Skeletal muscle satellite cell (primary cell): Measurements from ENCODE around the gene TNIP2.
"Not testable (repeated sequence)": the region's sequence is repeated elsewhere in the genome, so short reads cannot be mapped to it uniquely, and the experiment has no call there.

ENCODE experiments used
- H3K27me3 ChIP-seq: 2 replicates; pipeline ENCODE4 v1.7.0; 2013; ENCODE audit warnings: low read length; ENCODE audit not compliant: control insufficient read depth, insufficient read depth
- H3K36me3 ChIP-seq: 2 replicates; pipeline ENCODE4 v1.7.0; 2013; ENCODE audit warnings: mild to moderate bottlenecking, control low read depth, low read length; ENCODE audit not compliant: insufficient read depth
- H3K4me1 ChIP-seq: 2 replicates; pipeline ENCODE4 v1.7.0; 2013; ENCODE audit warnings: low read length; ENCODE audit not compliant: control insufficient read depth, insufficient read depth
- H3K4me2 ChIP-seq: 2 replicates; pipeline ENCODE4 v1.7.0; 2013; ENCODE audit warnings: mild to moderate bottlenecking, low read length
- H3K4me3 ChIP-seq: 2 replicates; pipeline ENCODE4 v1.7.0; 2013; ENCODE audit warnings: low read length
- H3K9ac ChIP-seq: 2 replicates; pipeline ENCODE4 v1.7.0; 2013; ENCODE audit warnings: mild to moderate bottlenecking, low read depth, low read length, moderate library complexity
- H3K9me3 ChIP-seq: replicated peaks from 2 replicates; pipeline ENCODE4 v1.7.0; 2013; ENCODE audit warnings: mild to moderate bottlenecking, control low read depth, low read length

Gene TNIP2

DNA sequence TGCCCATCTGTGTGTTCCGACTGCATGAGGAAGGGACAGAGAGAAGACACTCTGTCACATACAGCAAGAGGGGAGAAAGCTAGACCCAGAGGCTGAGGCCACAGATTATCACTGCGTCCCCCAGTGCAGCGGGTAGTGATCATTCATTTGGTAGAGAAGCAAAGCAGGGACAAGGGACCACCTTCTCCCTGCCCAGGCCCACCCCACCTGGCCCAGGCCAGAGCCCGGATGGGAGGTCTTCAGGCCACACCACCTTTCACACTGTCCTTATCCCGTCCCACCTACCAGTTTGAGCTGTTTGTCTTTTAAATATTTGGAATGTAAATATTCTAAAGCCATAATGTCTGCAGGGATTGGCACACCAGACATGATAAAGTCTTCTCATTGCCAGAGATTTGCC lies 10.6 kb downstream of the TNIP2 start:
- Histone ChIP-seq H3K4me1 (peaks cover 33% of the 10 kb centered on the region), H3K4me2 (no peak overlapping the region), H3K9ac (no peak overlapping the region)

DNA sequence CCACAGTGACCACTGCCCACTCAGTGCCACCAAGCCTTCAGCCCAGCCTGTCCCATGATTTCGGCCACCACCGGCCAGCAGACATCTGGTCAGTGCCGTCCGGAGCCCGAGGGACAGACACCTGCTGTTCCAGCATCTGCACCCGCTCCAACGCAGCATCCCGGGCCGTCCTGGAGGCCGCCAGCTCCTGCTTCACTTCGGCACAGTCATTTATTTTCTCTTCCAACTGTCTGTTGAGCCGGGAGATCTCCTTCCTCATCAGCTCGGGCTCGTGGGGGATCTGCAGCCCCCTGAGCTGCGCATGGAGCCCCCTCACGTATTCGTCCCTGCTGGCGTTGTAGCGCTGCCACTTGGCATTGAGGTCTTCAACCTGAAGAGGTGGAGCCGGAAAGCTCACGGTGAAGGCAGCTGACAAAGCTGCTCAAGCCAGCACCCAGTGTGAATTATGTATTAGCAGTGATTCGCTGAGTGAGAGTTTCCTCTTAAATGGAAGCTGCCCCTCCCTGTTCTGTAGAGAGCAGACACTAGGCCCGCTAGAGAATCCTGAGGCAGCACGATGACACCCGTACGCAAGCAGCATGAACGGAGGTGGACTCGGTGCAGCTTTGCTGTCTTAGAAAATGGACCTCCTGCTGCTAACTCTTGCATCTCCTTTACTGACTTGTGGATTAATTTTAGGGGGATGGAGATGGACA lies 11.4 kb downstream of the TNIP2 start:
- H3K27me3 ChIP-seq = no peaks in the 10 kb centered on the region
- H3K9ac ChIP-seq = no peak overlapping the region
- H3K36me3 ChIP-seq = peaks cover 62% of the 10 kb centered on the region

More for the DNA sequence above, 10.6 kb downstream of the TNIP2 start:
- Histone ChIP-seq H3K36me3 (peaks cover 62% of the 10 kb centered on the region), H3K9me3 (no peaks in the 10 kb centered on the region), H3K27me3 (no peaks in the 10 kb centered on the region), H3K4me3 (no peak overlapping the region)

DNA sequence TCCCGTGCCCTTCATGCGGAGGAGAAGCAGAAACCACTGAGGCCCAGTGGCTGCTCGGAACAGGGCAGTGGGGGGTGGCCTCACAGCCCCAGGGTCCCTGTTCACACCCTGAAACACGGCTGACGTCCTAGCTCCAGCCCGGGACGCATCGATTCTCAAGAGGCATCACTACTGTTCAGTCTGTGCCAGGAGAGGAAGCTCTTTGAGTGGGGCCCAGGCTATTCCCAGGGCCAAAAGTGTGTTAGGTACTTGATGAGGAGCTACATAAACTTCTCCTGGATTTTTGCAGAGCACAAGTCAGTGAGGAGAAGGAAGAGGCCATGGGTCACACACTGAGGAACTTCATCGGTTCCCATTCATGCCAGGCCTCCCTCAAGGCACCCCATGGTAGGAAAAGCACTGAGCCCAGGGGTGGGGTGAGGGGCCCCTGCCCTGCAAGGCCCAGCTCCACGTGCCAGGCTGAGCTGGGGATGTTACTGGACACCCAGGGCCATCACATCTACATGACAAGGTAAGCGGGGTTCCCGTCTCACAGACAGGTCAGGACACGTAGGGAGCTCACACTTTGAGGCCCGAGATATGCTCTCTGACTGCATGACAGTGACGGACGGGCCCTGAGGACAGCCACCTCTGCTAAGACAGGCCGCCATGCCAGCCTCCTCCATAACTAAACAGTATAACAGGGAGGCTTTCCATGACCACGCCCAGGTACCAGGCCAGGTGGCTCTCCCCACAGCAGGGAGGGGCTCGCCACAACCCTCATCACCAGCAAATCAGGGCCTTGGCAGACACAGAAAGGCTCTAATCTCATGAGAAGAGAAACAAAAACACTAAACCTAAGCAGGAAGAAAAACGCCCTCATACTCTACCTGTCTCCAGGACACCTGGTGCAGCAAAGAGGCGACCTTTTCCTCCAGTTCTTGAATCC lies 12.4 kb downstream of the TNIP2 start:
- no peak overlapping the region for H3K4me2 ChIP-seq
- peaks cover 58% of the 10 kb centered on the region for H3K36me3 ChIP-seq
- no peak overlapping the region for H3K4me3 ChIP-seq

More for the DNA sequence above, 11.4 kb downstream of the TNIP2 start:
- peaks cover 33% of the 10 kb centered on the region for H3K4me1 ChIP-seq
- H3K9me3 ChIP-seq = no peaks in the 10 kb centered on the region
- no peak overlapping the region for H3K4me3 ChIP-seq
- no peak overlapping the region for H3K4me2 ChIP-seq

DNA sequence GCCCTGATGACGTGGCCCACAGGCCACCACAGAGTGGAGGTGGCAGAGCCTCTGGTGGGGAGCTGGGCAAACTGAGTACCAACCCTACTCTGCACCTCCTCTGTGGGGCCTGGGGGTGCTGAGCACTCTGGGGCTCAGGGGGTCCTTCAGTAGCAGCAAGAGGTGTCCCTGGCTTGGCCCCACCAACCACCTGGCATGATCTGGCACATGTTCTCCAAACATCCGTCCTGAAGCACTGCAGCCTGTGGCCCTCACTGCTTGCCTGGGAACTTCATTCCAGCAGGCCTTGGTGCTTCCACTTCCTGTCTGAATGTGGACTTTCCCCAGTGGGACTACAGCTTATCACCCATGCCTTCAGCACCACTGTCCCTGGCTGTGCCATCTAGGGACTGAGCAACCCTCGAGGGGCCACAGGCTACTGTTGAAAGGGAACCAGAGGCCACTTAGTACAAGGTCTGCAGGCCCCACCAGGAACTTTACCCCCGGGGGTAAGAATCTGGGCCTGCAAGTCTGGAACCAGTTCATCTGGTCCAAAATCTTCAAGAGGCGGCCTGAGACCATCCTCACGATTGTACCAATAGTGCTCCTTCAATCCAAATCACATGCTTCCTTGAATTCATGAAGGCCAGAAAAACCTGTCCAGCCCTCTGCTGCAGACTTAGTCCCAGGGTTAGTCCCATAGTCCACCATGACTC lies 13.2 kb downstream of the TNIP2 start:
- peaks cover 33% of the 10 kb centered on the region for H3K4me1 ChIP-seq
- no peak overlapping the region for H3K9ac ChIP-seq
- H3K4me2 ChIP-seq = no peak overlapping the region
- peaks cover 58% of the 10 kb centered on the region for H3K36me3 ChIP-seq
- H3K4me3 ChIP-seq = no peak overlapping the region
- H3K9me3 ChIP-seq = no peaks in the 10 kb centered on the region
- no peaks in the 10 kb centered on the region for H3K27me3 ChIP-seq

More for the DNA sequence above, 12.4 kb downstream of the TNIP2 start:
- Histone ChIP-seq H3K27me3 (no peaks in the 10 kb centered on the region), H3K4me1 (peaks cover 33% of the 10 kb centered on the region), H3K9ac (no peak overlapping the region), H3K9me3 (no peaks in the 10 kb centered on the region)

DNA sequence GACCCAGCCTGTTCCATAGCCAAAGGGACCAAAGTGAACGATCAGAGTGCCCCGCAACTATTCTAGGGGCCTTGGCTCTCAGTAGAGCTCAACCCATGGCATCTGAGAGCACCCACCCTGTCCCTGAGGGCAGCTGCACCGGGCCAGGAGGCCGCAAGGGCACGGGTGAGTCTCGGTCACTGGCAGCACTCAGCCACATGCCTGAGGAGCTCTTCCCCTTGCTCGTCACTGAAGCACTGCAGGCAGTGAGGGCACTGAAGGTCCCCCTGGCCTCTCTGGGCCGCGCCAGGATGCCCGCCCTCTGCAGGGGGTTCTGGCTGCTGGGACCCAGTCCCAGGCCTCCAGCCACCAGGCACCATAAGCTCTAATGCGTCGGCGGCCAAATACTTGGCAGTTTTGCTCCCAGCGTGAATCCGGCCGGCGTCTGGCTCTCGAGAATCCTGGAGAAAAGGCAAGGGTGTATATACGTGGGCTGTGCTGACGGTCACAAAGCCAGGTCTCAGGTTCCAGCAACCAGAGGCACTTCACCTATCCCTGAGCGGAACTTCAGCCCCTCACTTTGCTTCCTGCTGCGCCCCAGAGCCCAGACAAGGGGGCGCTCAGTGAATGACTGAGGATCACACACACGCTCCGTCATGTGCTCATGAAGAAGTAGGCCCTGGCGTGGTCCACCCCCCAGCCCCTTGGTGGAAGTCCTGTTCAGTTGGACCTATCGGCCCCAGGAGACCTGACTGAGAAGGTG lies 13.9 kb downstream of the TNIP2 start:
- Histone ChIP-seq H3K36me3 (peaks cover 54% of the 10 kb centered on the region), H3K9ac (no peak overlapping the region), H3K4me3 (no peak overlapping the region)

DNA sequence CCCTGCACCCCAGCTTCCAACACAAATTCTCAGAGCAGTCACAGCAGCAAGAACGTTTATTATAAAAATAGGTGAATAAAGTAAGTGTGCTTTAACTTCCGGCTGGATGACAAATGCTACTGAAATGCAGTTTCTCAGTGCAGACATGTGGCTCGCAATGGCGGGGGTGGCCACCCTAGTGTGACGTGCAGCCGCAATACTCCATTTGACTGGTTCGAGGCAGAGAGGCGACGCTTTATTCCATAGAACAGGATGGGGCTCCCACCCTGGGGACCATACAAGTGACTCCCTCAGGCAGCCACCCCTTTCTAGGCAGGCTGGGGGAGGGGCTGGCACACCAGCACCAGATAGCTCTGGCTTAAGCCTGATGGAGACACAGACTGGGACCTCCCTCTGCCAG lies 14.5 kb downstream of the TNIP2 start:
- H3K36me3 ChIP-seq = peaks cover 48% of the 10 kb centered on the region

More for the DNA sequence above, 13.9 kb downstream of the TNIP2 start:
- Histone ChIP-seq H3K4me2 (no peak overlapping the region), H3K27me3 (no peaks in the 10 kb centered on the region), H3K4me1 (peaks cover 26% of the 10 kb centered on the region), H3K9me3 (no peaks in the 10 kb centered on the region)

DNA sequence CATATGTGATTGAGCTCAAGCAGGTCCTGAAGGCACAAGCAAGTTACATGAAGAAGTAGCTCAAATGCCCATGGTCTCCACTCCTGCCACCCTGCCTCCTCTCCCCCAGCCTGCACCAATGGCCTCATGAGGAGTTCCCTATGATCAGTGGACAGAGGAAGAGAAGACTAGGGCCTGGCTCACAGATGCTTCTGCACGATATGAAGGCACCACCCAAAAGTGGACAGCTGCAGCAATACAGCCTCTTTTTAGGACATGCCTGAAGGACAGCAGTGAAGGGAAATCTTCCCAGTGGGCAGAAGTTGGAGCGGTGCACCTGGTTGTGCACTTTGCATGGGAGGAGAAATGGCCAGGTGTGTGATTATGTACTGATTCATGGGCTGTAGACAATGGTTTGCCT lies 17.8 kb downstream of the TNIP2 start:
- peaks cover 10% of the 10 kb centered on the region for H3K4me1 ChIP-seq
- not testable (repeated sequence) for H3K4me3 ChIP-seq, H3K9ac ChIP-seq, H3K4me2 ChIP-seq, H3K9me3 ChIP-seq, H3K27me3 ChIP-seq
- H3K36me3 ChIP-seq = peaks cover 20% of the 10 kb centered on the region

More for the DNA sequence above, 14.5 kb downstream of the TNIP2 start:
- H3K4me2 ChIP-seq = no peak overlapping the region
- H3K4me3 ChIP-seq = no peak overlapping the region
- peaks cover 20% of the 10 kb centered on the region for H3K4me1 ChIP-seq
- no peaks in the 10 kb centered on the region for H3K27me3 ChIP-seq
- H3K9me3 ChIP-seq = no peaks in the 10 kb centered on the region
- H3K9ac ChIP-seq = no peak overlapping the region

DNA sequence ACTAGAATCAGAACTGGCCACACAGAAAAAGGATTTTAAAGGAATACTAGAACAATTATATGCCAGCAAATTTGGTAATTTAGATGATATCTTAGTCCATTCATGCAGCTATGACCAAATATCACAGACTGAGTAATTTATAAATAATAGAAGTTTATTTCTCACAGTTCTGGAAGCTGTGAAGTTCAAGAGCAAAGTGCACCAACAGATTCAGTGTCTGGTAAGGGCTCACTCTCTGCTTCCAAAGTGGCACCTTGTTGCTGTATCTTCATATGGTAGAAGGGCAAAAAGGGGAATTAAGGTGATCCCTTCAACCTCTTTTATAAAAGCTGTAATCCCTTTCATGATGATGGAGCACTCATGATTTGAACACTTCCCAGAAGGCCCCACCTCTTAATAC lies 20.3 kb downstream of the TNIP2 start:
- H3K27me3 ChIP-seq = no peaks in the 10 kb centered on the region
- H3K9ac ChIP-seq = no peak overlapping the region
- H3K9me3 ChIP-seq = no peaks in the 10 kb centered on the region
- H3K4me1 ChIP-seq = no peaks in the 10 kb centered on the region
- H3K4me2 ChIP-seq = no peak overlapping the region
- H3K36me3 ChIP-seq = peaks cover 24% of the 10 kb centered on the region
- H3K4me3 ChIP-seq = no peak overlapping the region

DNA sequence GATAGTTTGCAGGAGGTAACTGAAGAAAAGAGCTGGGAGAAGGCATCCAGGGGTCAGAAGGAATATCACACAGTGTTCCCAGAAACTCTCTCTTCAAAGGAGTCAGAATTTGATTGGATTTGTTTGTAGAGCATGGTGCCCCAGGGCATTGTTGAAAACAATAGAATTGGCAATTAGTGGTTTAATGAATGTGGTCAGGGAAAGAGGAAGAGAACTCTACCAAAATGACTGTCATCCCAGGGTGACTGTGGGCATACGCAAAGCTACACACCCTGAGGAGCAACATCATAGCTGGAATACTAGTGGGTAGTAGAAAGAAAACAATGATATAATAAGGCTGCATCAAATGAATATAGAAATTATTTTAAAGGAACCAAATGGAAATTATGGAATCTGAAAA lies 21.5 kb downstream of the TNIP2 start:
- Histone ChIP-seq H3K4me1 (no peaks in the 10 kb centered on the region), H3K36me3 (peaks cover 27% of the 10 kb centered on the region), H3K4me2 (no peak overlapping the region), H3K27me3 (no peaks in the 10 kb centered on the region), H3K9me3 (no peaks in the 10 kb centered on the region), H3K9ac (no peak overlapping the region), H3K4me3 (no peak overlapping the region)

DNA sequence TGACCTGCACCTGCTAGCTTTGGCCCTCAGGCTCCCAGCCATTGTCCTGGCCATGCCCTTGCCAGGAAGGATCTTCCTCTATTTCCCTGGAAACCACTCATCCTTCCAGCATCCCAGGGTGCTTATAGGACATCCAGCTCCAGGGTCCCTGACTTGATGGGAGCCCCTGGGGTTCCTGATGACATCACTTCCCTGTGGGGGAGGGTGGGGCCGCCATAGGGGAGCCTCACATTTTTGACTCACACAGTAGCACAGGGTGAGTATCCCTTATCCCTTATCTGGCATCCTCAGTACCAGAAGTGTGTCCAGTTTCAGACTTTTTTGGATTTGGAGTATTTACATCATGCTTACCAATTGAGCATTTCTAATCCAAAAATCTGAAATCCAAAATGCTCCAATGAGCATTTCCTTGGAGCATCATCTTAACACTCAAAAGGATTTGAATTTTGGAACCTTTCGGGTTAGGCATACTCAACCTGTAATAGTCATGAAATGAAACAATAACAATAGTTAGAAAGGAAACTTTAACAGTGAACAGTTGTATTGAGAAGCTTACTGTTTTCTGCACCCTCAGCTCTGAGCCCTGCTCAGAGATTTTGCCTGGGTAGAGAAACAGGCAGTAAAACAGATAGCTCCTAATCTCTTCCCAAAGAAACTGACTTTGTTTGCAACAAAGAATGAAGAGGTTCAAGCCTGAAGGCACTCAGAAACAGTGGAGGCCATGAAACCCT lies 22.1 kb downstream of the TNIP2 start:
- Histone ChIP-seq H3K4me2 (no peak overlapping the region), H3K9me3 (no peaks in the 10 kb centered on the region), H3K36me3 (peaks cover 33% of the 10 kb centered on the region), H3K9ac (no peak overlapping the region), H3K27me3 (no peaks in the 10 kb centered on the region), H3K4me3 (no peak overlapping the region), H3K4me1 (no peaks in the 10 kb centered on the region)
